OCI-LY7 (cell line): ENCODE measurements around the gene UBTD1. TPM values are rescaled to one million over a fixed set of nuclear protein-coding genes. Genes with fewer than 3 reads are reported as not detected.

ENCODE experiments used
- BruUV-seq: library from RNA; stranded (reverse); fragments of 400-500 nt; replicated peaks from 2 replicates; lab custom pipeline; 2021; lab: Mats Ljungman, UMichigan
- CTCF ChIA-PET: fragments of 300-600 bp; sonication (Branson Sonifier 250); formaldehyde crosslinking; loops from one replicate; lab custom pipeline; 2022; ENCODE audit warnings: antibody characterized with exemption; ENCODE audit not compliant: unreplicated experiment; lab: Charles Lee
- POLR2A ChIA-PET: fragments of 300-600 bp; sonication (Branson Sonifier 250); formaldehyde crosslinking; loops from one replicate; lab custom pipeline; 2022; ENCODE audit warnings: antibody characterized with exemption; lab: Charles Lee
- DNase-seq: peaks from one replicate; pipeline ENCODE4 v3.0.0-alpha.2; 2015; ENCODE audit warnings: low spot score
- H2AFZ ChIP-seq: fragments of 200-600 bp; sonication (generic), shearing (Covaris generic); 2 replicates; pipeline ENCODE4 v1.6.1; 2014; ENCODE audit warnings: mild to moderate bottlenecking, antibody characterized with exemption, low read length, moderate library complexity
- H3K27ac ChIP-seq: fragments of 200-600 bp; sonication (generic); 2 replicates; pipeline ENCODE4 v1.5.1; 2014; ENCODE audit warnings: mixed run types, low read depth, mild to moderate bottlenecking, moderate library complexity, low read length, inconsistent platforms; ENCODE audit not compliant: poor library complexity, severe bottlenecking
- H3K36me3 ChIP-seq: fragments of 200-600 bp; sonication (generic); 2 replicates; pipeline ENCODE4 v1.6.1; 2014; ENCODE audit warnings: mild to moderate bottlenecking, antibody characterized with exemption, low read length, moderate library complexity, mixed read lengths; ENCODE audit not compliant: insufficient read depth
- H3K4me1 ChIP-seq: fragments of 200-600 bp; sonication (generic); 2 replicates; pipeline ENCODE4 v1.5.1; 2014; ENCODE audit warnings: mild to moderate bottlenecking, low read length; ENCODE audit not compliant: insufficient read depth, poor library complexity, severe bottlenecking
- H3K4me2 ChIP-seq: fragments of 200-600 bp; sonication (generic); 2 replicates; pipeline ENCODE4 v1.6.1; 2014; ENCODE audit warnings: mild to moderate bottlenecking, low read length
- H3K4me3 ChIP-seq: fragments of 200-600 bp; sonication (generic); 2 replicates; pipeline ENCODE4 v1.5.1; 2014; ENCODE audit warnings: mild to moderate bottlenecking, low read depth, low read length; ENCODE audit not compliant: poor library complexity, severe bottlenecking
- H3K79me2 ChIP-seq: fragments of 200-600 bp; sonication (generic); 2 replicates; pipeline ENCODE4 v1.6.1; 2016; ENCODE audit warnings: low read depth, mild to moderate bottlenecking, low read length, moderate library complexity, mixed read lengths; ENCODE audit not compliant: insufficient read depth
- H3K9me2 ChIP-seq: fragments of 200-600 bp; sonication (generic); 2 replicates; pipeline ENCODE4 v1.6.1; 2016; ENCODE audit warnings: mild to moderate bottlenecking, low read length, mixed read lengths; ENCODE audit not compliant: insufficient read depth
- H3K9me3 ChIP-seq: fragments of 200-600 bp; sonication (generic); 2 replicates; pipeline ENCODE4 v1.6.1; 2014; ENCODE audit warnings: mild to moderate bottlenecking, mixed run types, low read length, mixed read lengths
- H4K20me1 ChIP-seq: fragments of 200-600 bp; sonication (generic); 2 replicates; pipeline ENCODE4 v1.6.1; 2014; ENCODE audit warnings: mild to moderate bottlenecking, antibody characterized with exemption, low read length, moderate library complexity, mixed read lengths; ENCODE audit not compliant: insufficient read depth
- EZH2phosphoT487 ChIP-seq: fragments of 200-600 bp; sonication (generic); IDR thresholded peaks from 2 replicates; pipeline ENCODE4 v1.6.1; 2018; ENCODE audit warnings: low read depth, borderline replicate concordance, mild to moderate bottlenecking, mixed run types, antibody characterized with exemption, low read length, moderate library complexity, mixed read lengths
- intact Hi-C: fragments of 100-400 bp; cut with micrococcal nuclease; formaldehyde crosslinking; loops from one replicate; pipeline ENCODE4 v1.10.0; 2022; ENCODE audit not compliant: unreplicated experiment
- total RNA-seq, 2 experiments: library from RNA; depleted of rRNA in 1 of 2; stranded (reverse); fragments of >200 nt in 1 of 2; shearing (Covaris generic) in 1 of 2; gene quantifications; 2 replicates each; pipeline ENCODE4 v1.2.3, GENCODE V29; 2014 to 2022
- TF ChIP-seq, protein P1 (sequence below): fragments of 200-600 bp; sonication (generic); conservative IDR thresholded peaks from 2 replicates; pipeline ENCODE4 v1.5.1; 2014; ENCODE audit warnings: mild to moderate bottlenecking, antibody characterized with exemption, low read length, moderate library complexity, mixed read lengths

UBTD1 gene
- total RNA-seq, 2 experiments from 2014 or later: 1.4 to 2.2 TPM

DNA sequence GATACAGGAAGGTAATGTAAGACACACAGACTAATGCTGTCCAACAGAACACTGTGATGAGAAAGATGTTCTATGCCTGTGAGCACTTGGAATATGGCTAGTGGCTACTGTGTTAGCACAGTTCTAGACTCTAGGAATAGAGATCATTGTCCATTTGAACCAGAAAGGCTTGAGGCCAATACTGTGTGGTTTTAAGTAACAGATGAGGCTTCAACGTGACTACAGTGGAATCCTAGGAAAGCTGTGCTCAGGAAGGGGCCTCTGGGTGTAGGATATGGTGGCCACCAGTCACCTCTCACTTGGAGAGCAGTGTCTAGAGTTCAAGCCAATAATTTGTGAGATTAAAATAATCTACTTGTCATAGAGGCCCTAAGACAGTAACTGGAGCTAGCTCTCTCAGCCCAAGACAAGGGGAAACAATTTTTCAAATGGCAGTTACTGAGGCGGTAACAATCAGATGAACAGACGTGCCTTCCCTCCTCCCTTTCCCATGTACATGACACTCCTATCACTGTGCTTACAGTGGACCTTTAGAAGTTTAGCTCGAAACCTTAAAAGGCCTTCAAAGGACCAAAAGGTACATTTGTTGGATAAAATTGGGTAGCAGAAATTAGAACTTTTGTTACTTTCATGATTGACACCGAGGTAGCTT is 42.6 kb upstream of the UBTD1 start:
- H4K20me1 ChIP-seq: no peaks in the 10 kb centered on the region
- intact Hi-C loops: no loop called here
- no peak overlapping the region for H2AFZ ChIP-seq
- H3K9me2 ChIP-seq: no peaks in the 10 kb centered on the region
- ChIA-PET POLR2A (no interaction called here), CTCF (no interaction called here)
- TF ChIP-seq, protein P1, sequence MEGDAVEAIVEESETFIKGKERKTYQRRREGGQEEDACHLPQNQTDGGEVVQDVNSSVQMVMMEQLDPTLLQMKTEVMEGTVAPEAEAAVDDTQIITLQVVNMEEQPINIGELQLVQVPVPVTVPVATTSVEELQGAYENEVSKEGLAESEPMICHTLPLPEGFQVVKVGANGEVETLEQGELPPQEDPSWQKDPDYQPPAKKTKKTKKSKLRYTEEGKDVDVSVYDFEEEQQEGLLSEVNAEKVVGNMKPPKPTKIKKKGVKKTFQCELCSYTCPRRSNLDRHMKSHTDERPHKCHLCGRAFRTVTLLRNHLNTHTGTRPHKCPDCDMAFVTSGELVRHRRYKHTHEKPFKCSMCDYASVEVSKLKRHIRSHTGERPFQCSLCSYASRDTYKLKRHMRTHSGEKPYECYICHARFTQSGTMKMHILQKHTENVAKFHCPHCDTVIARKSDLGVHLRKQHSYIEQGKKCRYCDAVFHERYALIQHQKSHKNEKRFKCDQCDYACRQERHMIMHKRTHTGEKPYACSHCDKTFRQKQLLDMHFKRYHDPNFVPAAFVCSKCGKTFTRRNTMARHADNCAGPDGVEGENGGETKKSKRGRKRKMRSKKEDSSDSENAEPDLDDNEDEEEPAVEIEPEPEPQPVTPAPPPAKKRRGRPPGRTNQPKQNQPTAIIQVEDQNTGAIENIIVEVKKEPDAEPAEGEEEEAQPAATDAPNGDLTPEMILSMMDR: no peak
- TF ChIP-seq EZH2phosphoT487: no peak
- no peak overlapping the region for H3K4me2 ChIP-seq
- H3K27ac ChIP-seq: no peak overlapping the region
- no TSS peak for BruUV-seq
- H3K9me3 ChIP-seq: no peaks in the 10 kb centered on the region
- no peaks in the 10 kb centered on the region for H3K4me1 ChIP-seq
- no peaks in the 10 kb centered on the region for H3K79me2 ChIP-seq
- DNase-seq: no peak
- no peak overlapping the region for H3K4me3 ChIP-seq
- peaks cover 97% of the 10 kb centered on the region for H3K36me3 ChIP-seq

DNA sequence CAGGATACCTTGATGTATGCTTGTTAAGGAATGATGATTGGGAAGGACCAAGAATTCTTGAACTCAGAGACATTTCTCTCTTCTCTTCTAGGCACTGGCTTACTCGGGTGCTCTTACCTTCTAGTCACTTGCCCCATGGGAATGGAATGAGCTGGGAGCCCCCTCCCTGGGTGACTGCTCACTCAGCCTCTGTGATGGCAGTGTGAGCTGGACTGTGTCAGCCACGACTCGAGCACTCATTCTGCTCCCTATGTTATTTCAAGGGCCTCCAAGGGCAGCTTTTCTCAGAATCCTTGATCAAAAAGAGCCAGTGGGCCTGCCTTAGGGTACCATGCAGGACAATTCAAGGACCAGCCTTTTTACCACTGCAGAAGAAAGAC is 42.0 kb upstream of the UBTD1 start:
- H3K4me3 ChIP-seq: no peak overlapping the region
- ChIA-PET POLR2A (no interaction called here), CTCF (no interaction called here)
- no peaks in the 10 kb centered on the region for H3K9me2 ChIP-seq
- intact Hi-C loops: no loop called here
- no TSS peak for BruUV-seq
- no peaks in the 10 kb centered on the region for H3K9me3 ChIP-seq
- H2AFZ ChIP-seq: no peak overlapping the region
- no peak overlapping the region for H3K27ac ChIP-seq
- no peak overlapping the region for H3K4me2 ChIP-seq
- TF ChIP-seq, protein P1: no peak
- no peak for TF ChIP-seq EZH2phosphoT487
- peaks cover 100% of the 10 kb centered on the region for H3K36me3 ChIP-seq
- no peak for DNase-seq
- H3K79me2 ChIP-seq: no peaks in the 10 kb centered on the region
- no peaks in the 10 kb centered on the region for H3K4me1 ChIP-seq
- no peaks in the 10 kb centered on the region for H4K20me1 ChIP-seq

DNA sequence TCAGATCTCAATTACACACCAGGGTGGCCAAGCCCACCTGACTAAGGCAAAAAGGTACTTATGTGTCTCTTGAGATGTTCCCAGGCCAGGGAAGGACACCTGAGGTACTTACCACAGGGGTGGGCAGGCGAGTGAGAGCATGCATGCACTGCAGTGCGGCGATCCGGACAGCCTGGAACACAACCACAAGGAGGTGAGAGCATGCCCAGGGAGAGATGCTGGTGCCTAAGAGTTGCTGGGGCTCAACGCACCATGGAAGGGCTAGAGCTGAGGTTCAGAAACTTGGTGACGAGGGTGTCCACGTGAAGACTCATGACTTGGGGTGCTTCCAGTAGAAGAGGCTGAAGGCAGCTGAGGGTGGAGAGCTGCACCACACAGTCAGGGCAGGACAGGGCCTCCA is 39.6 kb upstream of the UBTD1 start:
- no peak for TF ChIP-seq EZH2phosphoT487
- TF ChIP-seq, protein P1: no peak
- POLR2A ChIA-PET: interaction anchor here (0.7 to 1.1 kb wide), 2 partner anchors 15 to 16 kb away, joined by 3 read pairs; no protein-coding TSS in a partner anchor
- Histone ChIP-seq H3K9me3 (no peaks in the 10 kb centered on the region), H3K4me1 (no peaks in the 10 kb centered on the region), H3K4me2 (no peak overlapping the region), H3K79me2 (no peaks in the 10 kb centered on the region), H2AFZ (no peak overlapping the region), H4K20me1 (no peaks in the 10 kb centered on the region), H3K4me3 (no peak overlapping the region), H3K36me3 (peaks cover 100% of the 10 kb centered on the region), H3K27ac (no peak overlapping the region), H3K9me2 (no peaks in the 10 kb centered on the region)
- CTCF ChIA-PET: no interaction called here
- intact Hi-C loops: no loop called here
- no TSS peak for BruUV-seq
- DNase-seq: no peak
